ENCODE results near the gene SLC36A1. TPM values are rescaled to one million over a fixed set of nuclear protein-coding genes. Genes with fewer than 3 reads are reported as not detected.

The SLC36A1 gene
- total RNA-seq, 1 experiment from 2014 or later: 7.4 TPM

- H3K9me3 ChIP-seq (ENCODE audit: control insufficient read depth in 1 of 2, insufficient read depth in 1 of 2, low read depth in 1 of 2, low read length in 2 of 2): no peaks in the 10 kb centered on the region
- no peak overlapping the region for H3K4me2 ChIP-seq (ENCODE audit: low read length)
- no peak overlapping the region for H3K27ac ChIP-seq (ENCODE audit: low read depth, low read length)
- no peak overlapping the region for H3K4me3 ChIP-seq (replicated peaks in 1 of 2; ENCODE audit: low read depth in 1 of 2, low read length in 2 of 2)
- no peaks in the 10 kb centered on the region for H4K20me1 ChIP-seq (ENCODE audit: insufficient read depth)
- DNase-seq (ENCODE audit: low read depth, low spot score) (no peak), ATAC-seq (no peak)
- H3K79me2 ChIP-seq (ENCODE audit: insufficient read depth, low read length): no peaks in the 10 kb centered on the region
- intact Hi-C loops (cut with micrococcal nuclease): no loop called here
- no peak overlapping the region for H2AFZ ChIP-seq (ENCODE audit: low read depth, low read length, poor library complexity, severe bottlenecking)
- BruUV-seq (replicated peaks): no TSS peak
- ChIA-PET CTCF (no interaction called here), RAD21 (ENCODE audit: low non-redundant PET in 1 of 2, low total read pairs in 2 of 2, uncharacterized antibody in 2 of 2, unreplicated experiment in 2 of 2) (no interaction called here), POLR2A (no interaction called here)
- no peaks in the 10 kb centered on the region for H3K36me3 ChIP-seq (ENCODE audit: control insufficient read depth in 1 of 2, insufficient read depth in 2 of 2, low read length in 2 of 2)
- H3K9ac ChIP-seq (ENCODE audit: low read length): no peak overlapping the region
- H3K9me2 ChIP-seq (ENCODE audit: insufficient read depth): no peaks in the 10 kb centered on the region; the same call in 1 of the 2 replicates
- no peak for TF ChIP-seq SIN3A (IDR thresholded peaks at IDR 0.05; ENCODE audit: low read depth)
- TF ChIP-seq SP1 (IDR thresholded peaks at IDR 0.05; ENCODE audit: low read depth): no peak
- no peak for TF ChIP-seq ZNF274 (IDR thresholded peaks at IDR 0.05; ENCODE audit: low read depth, low read length)
- TF ChIP-seq, protein P1, sequence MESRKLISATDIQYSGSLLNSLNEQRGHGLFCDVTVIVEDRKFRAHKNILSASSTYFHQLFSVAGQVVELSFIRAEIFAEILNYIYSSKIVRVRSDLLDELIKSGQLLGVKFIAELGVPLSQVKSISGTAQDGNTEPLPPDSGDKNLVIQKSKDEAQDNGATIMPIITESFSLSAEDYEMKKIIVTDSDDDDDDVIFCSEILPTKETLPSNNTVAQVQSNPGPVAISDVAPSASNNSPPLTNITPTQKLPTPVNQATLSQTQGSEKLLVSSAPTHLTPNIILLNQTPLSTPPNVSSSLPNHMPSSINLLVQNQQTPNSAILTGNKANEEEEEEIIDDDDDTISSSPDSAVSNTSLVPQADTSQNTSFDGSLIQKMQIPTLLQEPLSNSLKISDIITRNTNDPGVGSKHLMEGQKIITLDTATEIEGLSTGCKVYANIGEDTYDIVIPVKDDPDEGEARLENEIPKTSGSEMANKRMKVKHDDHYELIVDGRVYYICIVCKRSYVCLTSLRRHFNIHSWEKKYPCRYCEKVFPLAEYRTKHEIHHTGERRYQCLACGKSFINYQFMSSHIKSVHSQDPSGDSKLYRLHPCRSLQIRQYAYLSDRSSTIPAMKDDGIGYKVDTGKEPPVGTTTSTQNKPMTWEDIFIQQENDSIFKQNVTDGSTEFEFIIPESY (IDR thresholded peaks at IDR 0.05; ENCODE audit: extremely low read depth, insufficient replicate concordance, low read length): no peak
- no peak for TF ChIP-seq FOSL1 (IDR thresholded peaks at IDR 0.05; ENCODE audit: low read depth)
- no peak for TF ChIP-seq JUND (IDR thresholded peaks at IDR 0.05)
- TF ChIP-seq POLR2AphosphoS5 (IDR thresholded peaks at IDR 0.05; ENCODE audit: low read depth, low read length): no peak
- no peak for TF ChIP-seq EZH2phosphoT487 (IDR thresholded peaks at IDR 0.05; ENCODE audit: borderline replicate concordance)
- no peak for TF ChIP-seq YY1 (IDR thresholded peaks at IDR 0.05; ENCODE audit: extremely low read depth, insufficient replicate concordance, low read depth, low read length)
- no peak for TF ChIP-seq EGR1 (IDR thresholded peaks at IDR 0.05; ENCODE audit: low read depth)
- no peak for TF ChIP-seq REST (IDR thresholded peaks at IDR 0.05; ENCODE audit: low read depth)
- TF ChIP-seq, protein P2, sequence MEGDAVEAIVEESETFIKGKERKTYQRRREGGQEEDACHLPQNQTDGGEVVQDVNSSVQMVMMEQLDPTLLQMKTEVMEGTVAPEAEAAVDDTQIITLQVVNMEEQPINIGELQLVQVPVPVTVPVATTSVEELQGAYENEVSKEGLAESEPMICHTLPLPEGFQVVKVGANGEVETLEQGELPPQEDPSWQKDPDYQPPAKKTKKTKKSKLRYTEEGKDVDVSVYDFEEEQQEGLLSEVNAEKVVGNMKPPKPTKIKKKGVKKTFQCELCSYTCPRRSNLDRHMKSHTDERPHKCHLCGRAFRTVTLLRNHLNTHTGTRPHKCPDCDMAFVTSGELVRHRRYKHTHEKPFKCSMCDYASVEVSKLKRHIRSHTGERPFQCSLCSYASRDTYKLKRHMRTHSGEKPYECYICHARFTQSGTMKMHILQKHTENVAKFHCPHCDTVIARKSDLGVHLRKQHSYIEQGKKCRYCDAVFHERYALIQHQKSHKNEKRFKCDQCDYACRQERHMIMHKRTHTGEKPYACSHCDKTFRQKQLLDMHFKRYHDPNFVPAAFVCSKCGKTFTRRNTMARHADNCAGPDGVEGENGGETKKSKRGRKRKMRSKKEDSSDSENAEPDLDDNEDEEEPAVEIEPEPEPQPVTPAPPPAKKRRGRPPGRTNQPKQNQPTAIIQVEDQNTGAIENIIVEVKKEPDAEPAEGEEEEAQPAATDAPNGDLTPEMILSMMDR (IDR thresholded peaks at IDR 0.05 in 2 of 3, conservative IDR thresholded peaks at IDR 0.05 in 1 of 3; ENCODE audit: borderline replicate concordance in 1 of 3, insufficient read depth in 1 of 3, low read depth in 2 of 3, low read length in 2 of 3): no peak
- TF ChIP-seq ATF3 (IDR thresholded peaks at IDR 0.05): no peak
- TF ChIP-seq CEBPB (IDR thresholded peaks at IDR 0.05; ENCODE audit: low read depth): no peak
- no peak for TF ChIP-seq EZH2 (IDR thresholded peaks at IDR 0.05)
- TF ChIP-seq SRF (IDR thresholded peaks at IDR 0.05; ENCODE audit: low read depth): no peak
- H3K27me3 ChIP-seq (ENCODE audit: insufficient read depth, low read length): peaks cover 3% of the 10 kb centered on the region; the same call in 1 of the 2 replicates
- no peaks in the 10 kb centered on the region for H3K4me1 ChIP-seq (ENCODE audit: control insufficient read depth in 1 of 2, insufficient read depth in 2 of 2, low read length in 2 of 2)
Observed at GRCh38 chr5:151424892-151425523, 22.4 kb upstream of the SLC36A1 start.

Measured in HCT116 (cell line).